Activated CD4-positive, alpha-beta memory T cell treated with anti-CD3 and anti-CD28 coated beads, Interleukin-2, amount 10 ng/mL, durations not matched to agents 7 days and 5 days (primary cell): Measurements from ENCODE around the gene HEPACAM. TPM values are rescaled to one million over a fixed set of nuclear protein-coding genes. Genes with fewer than 3 reads are reported as not detected.
A peak's percentile ranks its signal among the peaks of the same experiment; 100 is the strongest.

ENCODE experiments used
- CTCF ChIA-PET: fragments of 350-600 bp; sonication (Branson Sonifier 250); formaldehyde crosslinking; loops from one replicate; lab custom pipeline; 2021; ENCODE audit warnings: antibody characterized with exemption, inconsistent platforms; lab: Charles Lee
- POLR2A ChIA-PET: fragments of 350-600 bp; sonication (Branson Sonifier 250); formaldehyde crosslinking; loops from one replicate; lab custom pipeline; 2021; ENCODE audit warnings: antibody characterized with exemption; lab: Charles Lee
- DNase-seq: peaks from one replicate; pipeline ENCODE4 v3.0.0-alpha.2; 2020
- H3K27ac Mint-ChIP-seq: one replicate; pipeline ENCODE4 v1.8.0; 2021; ENCODE audit warnings: mild to moderate bottlenecking, mixed read lengths
- H3K27me3 Mint-ChIP-seq: one replicate; pipeline ENCODE4 v1.8.0; 2021; ENCODE audit warnings: mixed read lengths
- H3K36me3 Mint-ChIP-seq: one replicate; pipeline ENCODE4 v1.8.0; 2021; ENCODE audit warnings: low read depth, mixed read lengths
- H3K4me1 Mint-ChIP-seq: one replicate; pipeline ENCODE4 v1.8.0; 2021; ENCODE audit warnings: mixed read lengths
- H3K4me3 Mint-ChIP-seq: one replicate; pipeline ENCODE4 v1.8.0; 2021; ENCODE audit warnings: mild to moderate bottlenecking, mixed read lengths
- H3K9me3 Mint-ChIP-seq: one replicate; pipeline ENCODE4 v1.8.0; 2021; ENCODE audit warnings: mixed read lengths
- total RNA-seq, 2 experiments: library from RNA; stranded (reverse); gene quantifications; one replicate each; pipeline ENCODE4 v1.2.3, GENCODE V29; 2021

HEPACAM gene
- total RNA-seq, 2 experiments from 2014 or later, result not detected

- Mint-ChIP-seq H3K4me3 (no peak within 1 kb of the TSS), H3K27ac (no peak within 1 kb of the TSS), H3K27me3 (peaks cover 22% of the 10 kb centered on the region), H3K9me3 (no peaks in the 10 kb centered on the region), H3K4me1 (peaks cover 2% of the 10 kb centered on the region), H3K36me3 (no peaks in the 10 kb centered on the region)
- no peak for DNase-seq
- CTCF ChIA-PET, result interaction anchor here (1.1 kb wide), 1 partner anchor 42 kb away, joined by 4 read pairs; no protein-coding TSS in a partner anchor
- POLR2A ChIA-PET, result no interaction called here
These were observed 16.9 kb downstream of the HEPACAM start, which contains the start of gene HEPN1 for GRCh38 chr11:124918950-124919349. Gene HEPN1, plus strand, starts transcription at chr11:124919250.

- DNase-seq, result no peak
- H3K27me3 Mint-ChIP-seq, result peaks cover 18% of the 10 kb centered on the region
- H3K9me3 Mint-ChIP-seq, result peaks cover 5% of the 10 kb centered on the region
- no peaks in the 10 kb centered on the region for H3K36me3 Mint-ChIP-seq
- POLR2A ChIA-PET, result interaction anchor here (1.1 kb wide), 1 partner anchor 36 kb away, joined by 5 read pairs; the partner anchor contains the start of gene CCDC15
- CTCF ChIA-PET, result interaction anchor here (1.6 kb wide), 1 partner anchor 225 kb away, joined by 6 read pairs; no protein-coding TSS in a partner anchor
- H3K4me3 Mint-ChIP-seq, result no peak overlapping the region
- H3K4me1 Mint-ChIP-seq, result peaks cover 2% of the 10 kb centered on the region
- H3K27ac Mint-ChIP-seq, result no peak overlapping the region
These were observed 18.7 kb downstream of the HEPACAM start for GRCh38 chr11:124917115-124917637.

GRCh38 chr11:124916370-124916710 lies 19.5 kb downstream of the HEPACAM start:
- ChIA-PET POLR2A (interaction anchor here (1.1 kb wide), 1 partner anchor 37 kb away, joined by 5 read pairs; the partner anchor contains the start of gene CCDC15), CTCF (interaction anchor here (1.5 to 1.6 kb wide), 2 partner anchors 207 to 226 kb away, joined by 6 to 8 read pairs; no protein-coding TSS in a partner anchor)
- no peak for DNase-seq
- Mint-ChIP-seq H3K27me3 (peaks cover 19% of the 10 kb centered on the region), H3K4me1 (peaks cover 2% of the 10 kb centered on the region), H3K36me3 (no peaks in the 10 kb centered on the region), H3K27ac (no peak overlapping the region), H3K4me3 (no peak overlapping the region), H3K9me3 (peaks cover 12% of the 10 kb centered on the region)

GRCh38 chr11:124915541-124916369 lies 20.1 kb downstream of the HEPACAM start:
- peaks cover 19% of the 10 kb centered on the region for H3K27me3 Mint-ChIP-seq
- peaks cover 12% of the 10 kb centered on the region for H3K9me3 Mint-ChIP-seq
- H3K4me1 Mint-ChIP-seq, result peaks cover 2% of the 10 kb centered on the region
- H3K4me3 Mint-ChIP-seq, result no peak overlapping the region
- no peak for DNase-seq
- H3K36me3 Mint-ChIP-seq, result no peaks in the 10 kb centered on the region
- no peak overlapping the region for H3K27ac Mint-ChIP-seq
- ChIA-PET CTCF (interaction anchor here (1.5 to 1.6 kb wide), 2 partner anchors 208 to 226 kb away, joined by 6 to 8 read pairs; no protein-coding TSS in a partner anchor), POLR2A (no interaction called here)

GRCh38 chr11:124902616-124903015 lies 33.2 kb downstream of the HEPACAM start:
- no peak overlapping the region for H3K4me3 Mint-ChIP-seq
- no peak overlapping the region for H3K27ac Mint-ChIP-seq
- peaks cover 4% of the 10 kb centered on the region for H3K4me1 Mint-ChIP-seq
- ChIA-PET CTCF (interaction anchor here (1.9 kb wide), 1 partner anchor 26 kb away, joined by 5 read pairs; no protein-coding TSS in a partner anchor), POLR2A (no interaction called here)
- DNase-seq, result no peak
- H3K36me3 Mint-ChIP-seq, result no peaks in the 10 kb centered on the region
- no peaks in the 10 kb centered on the region for H3K9me3 Mint-ChIP-seq
- peaks cover 43% of the 10 kb centered on the region for H3K27me3 Mint-ChIP-seq

GRCh38 chr11:124900464-124900863 lies 35.4 kb downstream of the HEPACAM start:
- DNase-seq, result peak; percentile 11
- CTCF ChIA-PET, result no interaction called here
- Mint-ChIP-seq H3K9me3 (no peaks in the 10 kb centered on the region), H3K27me3 (peaks cover 41% of the 10 kb centered on the region), H3K4me3 (no peak overlapping the region), H3K27ac (no peak overlapping the region), H3K4me1 (peaks cover 7% of the 10 kb centered on the region), H3K36me3 (no peaks in the 10 kb centered on the region)
- POLR2A ChIA-PET, result no interaction called here

GRCh38 chr11:124899383-124900145 lies 36.3 kb downstream of the HEPACAM start:
- Mint-ChIP-seq H3K4me1 (peaks cover 7% of the 10 kb centered on the region), H3K36me3 (no peaks in the 10 kb centered on the region), H3K4me3 (no peak overlapping the region), H3K27ac (no peak overlapping the region), H3K27me3 (peaks cover 37% of the 10 kb centered on the region), H3K9me3 (no peaks in the 10 kb centered on the region)
- DNase-seq, result peak; percentile 4
- POLR2A ChIA-PET, result no interaction called here
- CTCF ChIA-PET, result no interaction called here

GRCh38 chr11:124898711-124899110 lies 37.1 kb downstream of the HEPACAM start:
- DNase-seq, result no peak
- Mint-ChIP-seq H3K27ac (no peak overlapping the region), H3K36me3 (no peaks in the 10 kb centered on the region), H3K4me1 (peaks cover 7% of the 10 kb centered on the region), H3K27me3 (peaks cover 34% of the 10 kb centered on the region), H3K9me3 (no peaks in the 10 kb centered on the region), H3K4me3 (no peak overlapping the region)
- ChIA-PET POLR2A (no interaction called here), CTCF (interaction anchor here (1.1 to 1.5 kb wide), 2 partner anchors 22 to 37 kb away, joined by 3 to 5 read pairs; no protein-coding TSS in a partner anchor)

- H3K4me3 Mint-ChIP-seq, result no peak overlapping the region
- no peaks in the 10 kb centered on the region for H3K36me3 Mint-ChIP-seq
- peak; percentile 11 for DNase-seq
- H3K9me3 Mint-ChIP-seq, result no peaks in the 10 kb centered on the region
- ChIA-PET CTCF (interaction anchor here (1.1 to 1.5 kb wide), 2 partner anchors 22 to 37 kb away, joined by 3 to 5 read pairs; no protein-coding TSS in a partner anchor), POLR2A (no interaction called here)
- peaks cover 7% of the 10 kb centered on the region for H3K4me1 Mint-ChIP-seq
- peaks cover 31% of the 10 kb centered on the region for H3K27me3 Mint-ChIP-seq
- no peak overlapping the region for H3K27ac Mint-ChIP-seq
These were observed 37.6 kb downstream of the HEPACAM start for GRCh38 chr11:124898263-124898680.

GRCh38 chr11:124897674-124898262 lies 38.1 kb downstream of the HEPACAM start, which contains the start of gene ROBO4:
Gene ROBO4, minus strand, starts transcription at chr11:124897865. Its CDS starts 70 bp downstream, at chr11:124897795.
- H3K27ac Mint-ChIP-seq, result no peak within 1 kb of the TSS
- no peaks in the 10 kb centered on the region for H3K36me3 Mint-ChIP-seq
- no peak within 1 kb of the TSS for H3K4me3 Mint-ChIP-seq
- H3K27me3 Mint-ChIP-seq, result peaks cover 27% of the 10 kb centered on the region
- H3K4me1 Mint-ChIP-seq, result peaks cover 7% of the 10 kb centered on the region
- POLR2A ChIA-PET, result no interaction called here
- H3K9me3 Mint-ChIP-seq, result no peaks in the 10 kb centered on the region
- peak; percentile 8 for DNase-seq
- CTCF ChIA-PET, result interaction anchor here (0.6 to 1.5 kb wide), 3 partner anchors 22 to 46 kb away, joined by 3 to 5 read pairs (median 3); no protein-coding TSS in a partner anchor

GRCh38 chr11:124896821-124897391 lies 38.9 kb downstream of the HEPACAM start:
- ChIA-PET CTCF (interaction anchor here (1.5 kb wide), 1 partner anchor 21 kb away, joined by 5 read pairs; no protein-coding TSS in a partner anchor), POLR2A (no interaction called here)
- no peak overlapping the region for H3K27ac Mint-ChIP-seq
- DNase-seq, result peak; percentile 8
- no peaks in the 10 kb centered on the region for H3K36me3 Mint-ChIP-seq
- no peaks in the 10 kb centered on the region for H3K9me3 Mint-ChIP-seq
- no peak overlapping the region for H3K4me3 Mint-ChIP-seq
- H3K4me1 Mint-ChIP-seq, result peaks cover 7% of the 10 kb centered on the region
- H3K27me3 Mint-ChIP-seq, result peaks cover 27% of the 10 kb centered on the region
